GM12865 (cell line): Measurements from ENCODE around the gene ERVFRD-1.
A peak's percentile ranks its signal among the peaks of the same experiment; 100 is the strongest.

Experiments used
- DNase-seq: peaks from one replicate; pipeline ENCODE4 v3.0.0; 2010; ENCODE audit warnings: low read depth
- H3K4me3 ChIP-seq: 2 replicates; pipeline ENCODE4 v1.5.1; 2011; ENCODE audit warnings: mild to moderate bottlenecking, low read depth, low read length, control low read depth
- CTCF ChIP-seq: IDR thresholded peaks from 2 replicates; pipeline ENCODE4 v1.5.1; 2011; ENCODE audit warnings: low read length, control low read depth, low read depth, inconsistent platforms; ENCODE audit not compliant: insufficient read depth; ENCODE audit errors: missing control alignments

ERVFRD-1 gene

DNA sequence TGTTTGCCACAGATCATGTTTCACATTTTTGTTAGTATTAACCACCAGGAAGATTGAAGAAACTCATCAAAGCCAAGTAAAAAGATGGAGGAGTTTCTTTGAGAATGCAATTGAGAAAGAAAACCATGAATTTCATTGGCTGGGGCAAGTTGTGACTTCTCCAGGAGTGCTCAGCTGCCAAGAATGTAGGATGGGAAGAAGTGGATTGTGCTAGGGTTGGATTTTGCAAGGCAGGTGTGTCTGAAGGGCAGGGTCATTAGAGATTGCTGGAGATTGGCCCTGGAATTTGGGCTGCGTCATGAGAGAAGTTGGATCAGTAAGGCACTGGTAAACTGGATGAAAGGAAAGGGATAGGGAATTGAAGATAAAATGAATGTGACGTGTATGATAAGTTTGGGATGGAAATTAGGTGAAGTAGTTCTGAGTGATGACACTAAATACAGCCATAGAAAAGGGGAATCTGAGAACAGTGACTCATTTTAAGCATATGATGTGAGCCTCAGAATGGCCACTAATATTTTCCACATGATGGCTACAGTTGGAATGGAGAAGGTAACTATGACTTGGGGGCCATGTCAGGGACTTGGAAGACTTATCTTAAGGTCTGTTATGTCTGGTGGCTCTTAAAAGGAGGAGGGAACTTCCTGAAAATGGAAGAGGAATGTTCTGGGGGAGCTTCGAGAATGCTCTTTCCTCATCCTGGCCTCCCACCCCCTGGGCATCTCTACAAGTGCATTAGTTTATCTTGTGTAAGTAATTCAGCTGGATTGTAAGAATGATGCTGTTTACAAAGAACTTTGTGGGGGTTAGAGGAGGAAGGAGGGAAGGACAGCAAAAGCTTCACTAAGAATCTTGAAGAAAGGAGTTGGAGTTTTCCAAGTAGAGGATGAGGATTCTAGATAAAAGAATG, 27.8 kb upstream of the ERVFRD-1 start:
- no peak overlapping the region for H3K4me3 ChIP-seq
- DNase-seq = peak; percentile 9
- TF ChIP-seq CTCF = no peak

- no peak for TF ChIP-seq CTCF
- DNase-seq = no peak
- H3K4me3 ChIP-seq = no peak overlapping the region
Measured at GRCh38 chr6:11136809-11137208, 25.3 kb upstream of the ERVFRD-1 start.

GRCh38 chr6:11133281-11133680, 21.8 kb upstream of the ERVFRD-1 start:
- no peak overlapping the region for H3K4me3 ChIP-seq
- DNase-seq = no peak
- no peak for TF ChIP-seq CTCF

GRCh38 chr6:11132194-11132888, 20.8 kb upstream of the ERVFRD-1 start:
- DNase-seq = no peak
- H3K4me3 ChIP-seq = no peak overlapping the region
- no peak for TF ChIP-seq CTCF

GRCh38 chr6:11130605-11131004, 19.1 kb upstream of the ERVFRD-1 start:
- TF ChIP-seq CTCF = no peak
- DNase-seq = no peak
- H3K4me3 ChIP-seq = no peak overlapping the region

DNA sequence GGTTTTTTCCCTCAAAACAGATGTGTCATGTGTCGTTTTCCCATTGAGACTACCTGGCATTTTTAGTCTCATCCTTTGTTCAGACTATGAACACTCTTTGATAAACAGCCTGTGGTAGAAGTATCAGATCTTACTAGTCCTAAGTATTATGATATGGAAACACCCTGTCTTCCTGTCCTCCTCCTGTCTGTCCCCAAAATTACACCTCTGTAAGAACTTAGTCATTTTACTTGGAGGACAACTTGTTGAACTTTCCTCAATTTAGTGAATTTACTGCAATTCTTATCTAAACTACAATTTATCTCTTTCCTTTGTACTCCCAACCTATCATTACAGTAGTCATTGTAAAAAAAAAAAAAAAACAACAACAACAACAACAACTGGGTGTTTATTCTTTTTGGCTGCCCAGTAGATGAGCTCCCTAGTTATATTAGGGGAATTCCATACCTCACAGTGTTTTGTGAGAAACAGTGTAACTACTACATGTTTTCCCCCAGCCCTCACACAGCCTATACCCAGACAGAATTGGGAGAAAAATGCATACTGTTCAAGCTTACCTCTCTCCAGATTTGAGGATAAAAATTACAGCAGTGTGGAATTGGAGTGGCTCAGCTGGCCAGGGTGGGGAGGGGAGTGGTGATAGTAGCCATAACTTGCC, 18.5 kb upstream of the ERVFRD-1 start:
- DNase-seq = peak; percentile 29
- no peak overlapping the region for H3K4me3 ChIP-seq
- TF ChIP-seq CTCF = no peak
